Measurements from ENCODE around the gene SMYD3.

- TF ChIP-seq ZNF248 (tag by site-specific recombination; IDR thresholded peaks at IDR 0.05) (no peak), ZNF792 (tag by site-specific recombination; IDR thresholded peaks at IDR 0.05) (no peak), CTCF (tag by site-specific recombination; IDR thresholded peaks at IDR 0.05) (no peak), PRDM4 (tag by site-specific recombination; IDR thresholded peaks at IDR 0.05) (no peak), ZNF2 (tag by site-specific recombination; IDR thresholded peaks at IDR 0.05) (no peak), ZNF558 (tag by site-specific recombination; IDR thresholded peaks at IDR 0.05) (no peak)
Measured at GRCh38 chr1:245956225-245956624, 550.9 kb downstream of the SMYD3 start.
